ENCODE measurements around the gene CD81. TPM values are rescaled to one million over a fixed set of nuclear protein-coding genes. Genes with fewer than 3 reads are reported as not detected.

The CD81 gene
- total RNA-seq, 1 donor = 195 TPM

- TF ChIP-seq, protein P1, sequence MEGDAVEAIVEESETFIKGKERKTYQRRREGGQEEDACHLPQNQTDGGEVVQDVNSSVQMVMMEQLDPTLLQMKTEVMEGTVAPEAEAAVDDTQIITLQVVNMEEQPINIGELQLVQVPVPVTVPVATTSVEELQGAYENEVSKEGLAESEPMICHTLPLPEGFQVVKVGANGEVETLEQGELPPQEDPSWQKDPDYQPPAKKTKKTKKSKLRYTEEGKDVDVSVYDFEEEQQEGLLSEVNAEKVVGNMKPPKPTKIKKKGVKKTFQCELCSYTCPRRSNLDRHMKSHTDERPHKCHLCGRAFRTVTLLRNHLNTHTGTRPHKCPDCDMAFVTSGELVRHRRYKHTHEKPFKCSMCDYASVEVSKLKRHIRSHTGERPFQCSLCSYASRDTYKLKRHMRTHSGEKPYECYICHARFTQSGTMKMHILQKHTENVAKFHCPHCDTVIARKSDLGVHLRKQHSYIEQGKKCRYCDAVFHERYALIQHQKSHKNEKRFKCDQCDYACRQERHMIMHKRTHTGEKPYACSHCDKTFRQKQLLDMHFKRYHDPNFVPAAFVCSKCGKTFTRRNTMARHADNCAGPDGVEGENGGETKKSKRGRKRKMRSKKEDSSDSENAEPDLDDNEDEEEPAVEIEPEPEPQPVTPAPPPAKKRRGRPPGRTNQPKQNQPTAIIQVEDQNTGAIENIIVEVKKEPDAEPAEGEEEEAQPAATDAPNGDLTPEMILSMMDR (IDR thresholded peaks at IDR 0.05; ENCODE audit: extremely low read depth, low read depth, low read length) = no peak
- H3K36me3 ChIP-seq (ENCODE audit: insufficient read depth, low read length) = no peaks in the 10 kb centered on the region
- no peaks in the 10 kb centered on the region for H3K79me2 ChIP-seq (ENCODE audit: insufficient read depth, low read length)
- DNase-seq (ENCODE audit: insufficient read length, low spot score, missing footprints) = peak; percentile 66
- no peak overlapping the region for H3K4me3 ChIP-seq (ENCODE audit: insufficient read depth, low read length)
- H3K9me3 ChIP-seq (ENCODE audit: low read depth, low read length) = no peaks in the 10 kb centered on the region
- H3K27ac ChIP-seq (ENCODE audit: low read depth, low read length) = no peak overlapping the region
- H2AFZ ChIP-seq (ENCODE audit: low read length) = no peak overlapping the region
- H3K4me1 ChIP-seq (ENCODE audit: insufficient read depth, low read length) = no peaks in the 10 kb centered on the region
- H3K27me3 ChIP-seq (ENCODE audit: insufficient read depth, low read length) = no peaks in the 10 kb centered on the region
- no peak overlapping the region for H3K4me2 ChIP-seq (ENCODE audit: insufficient read depth, low read length)
- H4K20me1 ChIP-seq (ENCODE audit: insufficient read depth, low read length) = no peaks in the 10 kb centered on the region
Observed at GRCh38 chr11:2368178-2368850, 8.8 kb upstream of the CD81 start.

DNA sequence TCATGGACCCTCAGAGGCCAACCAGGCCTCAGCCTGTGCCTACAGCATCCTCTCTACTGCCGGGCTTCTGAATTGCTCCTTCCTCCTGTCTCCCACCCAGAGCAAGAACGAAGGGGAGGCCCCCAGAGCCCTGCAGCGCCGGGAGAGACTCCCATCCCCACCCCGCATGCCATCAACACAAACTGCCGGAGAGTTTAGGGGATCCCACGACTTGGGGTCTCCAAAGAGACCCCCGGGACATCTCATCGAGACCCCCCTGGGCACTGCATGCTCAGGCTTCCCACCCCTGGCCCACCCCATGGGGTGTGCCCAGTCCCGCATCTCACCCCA is 8.3 kb upstream of the CD81 start:
- TF ChIP-seq, protein P1 (IDR thresholded peaks at IDR 0.05; ENCODE audit: extremely low read depth, low read depth, low read length) = no peak
- Histone ChIP-seq H4K20me1 (ENCODE audit: insufficient read depth, low read length) (no peaks in the 10 kb centered on the region), H3K4me2 (ENCODE audit: insufficient read depth, low read length) (no peak overlapping the region), H3K4me3 (ENCODE audit: insufficient read depth, low read length) (no peak overlapping the region), H3K9me3 (ENCODE audit: low read depth, low read length) (no peaks in the 10 kb centered on the region), H2AFZ (ENCODE audit: low read length) (no peak overlapping the region), H3K27me3 (ENCODE audit: insufficient read depth, low read length) (no peaks in the 10 kb centered on the region), H3K36me3 (ENCODE audit: insufficient read depth, low read length) (no peaks in the 10 kb centered on the region), H3K79me2 (ENCODE audit: insufficient read depth, low read length) (no peaks in the 10 kb centered on the region), H3K27ac (ENCODE audit: low read depth, low read length) (no peak overlapping the region), H3K4me1 (ENCODE audit: insufficient read depth, low read length) (no peaks in the 10 kb centered on the region)
- DNase-seq (ENCODE audit: insufficient read length, low spot score, missing footprints) = no peak

GRCh38 chr11:2369320-2369719 is 7.8 kb upstream of the CD81 start:
- no peaks in the 10 kb centered on the region for H3K4me1 ChIP-seq (ENCODE audit: insufficient read depth, low read length)
- H3K27ac ChIP-seq (ENCODE audit: low read depth, low read length) = no peak overlapping the region
- no peaks in the 10 kb centered on the region for H3K9me3 ChIP-seq (ENCODE audit: low read depth, low read length)
- no peaks in the 10 kb centered on the region for H4K20me1 ChIP-seq (ENCODE audit: insufficient read depth, low read length)
- H3K4me2 ChIP-seq (ENCODE audit: insufficient read depth, low read length) = no peak overlapping the region
- no peaks in the 10 kb centered on the region for H3K36me3 ChIP-seq (ENCODE audit: insufficient read depth, low read length)
- no peak overlapping the region for H2AFZ ChIP-seq (ENCODE audit: low read length)
- no peaks in the 10 kb centered on the region for H3K27me3 ChIP-seq (ENCODE audit: insufficient read depth, low read length)
- H3K4me3 ChIP-seq (ENCODE audit: insufficient read depth, low read length) = no peak overlapping the region
- DNase-seq (ENCODE audit: insufficient read length, low spot score, missing footprints) = peak; percentile 84
- TF ChIP-seq, protein P1 (IDR thresholded peaks at IDR 0.05; ENCODE audit: extremely low read depth, low read depth, low read length) = no peak
- H3K79me2 ChIP-seq (ENCODE audit: insufficient read depth, low read length) = no peaks in the 10 kb centered on the region

- TF ChIP-seq, protein P1 (IDR thresholded peaks at IDR 0.05; ENCODE audit: extremely low read depth, low read depth, low read length) = no peak
- Histone ChIP-seq H3K27ac (ENCODE audit: low read depth, low read length) (no peak overlapping the region), H3K27me3 (ENCODE audit: insufficient read depth, low read length) (no peaks in the 10 kb centered on the region), H3K4me2 (ENCODE audit: insufficient read depth, low read length) (no peak overlapping the region), H3K36me3 (ENCODE audit: insufficient read depth, low read length) (no peaks in the 10 kb centered on the region), H3K9me3 (ENCODE audit: low read depth, low read length) (no peaks in the 10 kb centered on the region), H2AFZ (ENCODE audit: low read length) (no peak overlapping the region), H3K4me3 (ENCODE audit: insufficient read depth, low read length) (no peak overlapping the region), H3K4me1 (ENCODE audit: insufficient read depth, low read length) (no peaks in the 10 kb centered on the region), H3K79me2 (ENCODE audit: insufficient read depth, low read length) (no peaks in the 10 kb centered on the region), H4K20me1 (ENCODE audit: insufficient read depth, low read length) (no peaks in the 10 kb centered on the region)
- DNase-seq (ENCODE audit: insufficient read length, low spot score, missing footprints) = no peak
Observed at GRCh38 chr11:2369896-2370295, 7.2 kb upstream of the CD81 start.
